GM12878 (cell line): ENCODE results near the gene PTGR3. TPM values are rescaled to one million over a fixed set of nuclear protein-coding genes. Genes with fewer than 3 reads are reported as not detected.

Source experiments
- ATAC-seq: fragments of 200-7000 bp; cut with Tn5 transposase; 3 replicates; pipeline ENCODE4 v1.9.1; 2020; ENCODE audit warnings: mild to moderate bottlenecking, moderate library complexity
- BruUV-seq: library from RNA; stranded (reverse); fragments of 400-500 nt; replicated peaks from 2 replicates; lab custom pipeline; 2021; lab: Mats Ljungman, UMichigan
- CTCF ChIA-PET: fragments of 300-600 bp; sonication (Branson Sonifier 250); formaldehyde crosslinking; extraction: SDS; loops from one replicate; lab custom pipeline; 2021; ENCODE audit warnings: inconsistent platforms; lab: Yijun Ruan, JAX
- POLR2A ChIA-PET: fragments of 350-600 bp; formaldehyde crosslinking; extraction: SDS; loops from one replicate; lab custom pipeline; 2021; ENCODE audit warnings: inconsistent platforms; lab: Charles Lee
- RAD21 ChIA-PET: fragments of 300-600 bp; sonication (Branson Sonifier 250); formaldehyde crosslinking; loops from one replicate; lab custom pipeline; 2023; ENCODE audit warnings: antibody characterized with exemption; ENCODE audit not compliant: unreplicated experiment; lab: Charles Lee
- SMC1A ChIA-PET: fragments of 300-600 bp; sonication (Branson Sonifier 250); formaldehyde crosslinking; loops from one replicate; lab custom pipeline; 2023; ENCODE audit not compliant: unreplicated experiment, uncharacterized antibody; lab: Charles Lee
- DNase-seq: peaks from one replicate; pipeline ENCODE4 v3.0.0-alpha.2; 2011; ENCODE audit warnings: low read depth, low spot score
- FAIRE-seq: peaks from 3 replicates; lab custom pipeline; 2011; peaks lifted over from hg19 to GRCh38; lab: Jason Lieb, UNC
- H2AFZ ChIP-seq: 2 replicates; pipeline ENCODE4 v1.6.0; 2011; ENCODE audit warnings: low read depth, low read length, control low read depth; ENCODE audit not compliant: control insufficient read depth
- H3K27ac ChIP-seq: 2 replicates; pipeline ENCODE4 v1.5.1; 2011; ENCODE audit warnings: control low read depth; ENCODE audit not compliant: control insufficient read depth, insufficient read depth
- H3K27me3 ChIP-seq, 2 experiments: replicated peaks in 1 of 2; 2 replicates each; pipeline versions ENCODE4 v1.6.0 to v1.6.1; 2011; ENCODE audit warnings: low read length in 1 of 2; ENCODE audit not compliant: control insufficient read depth in 2 of 2, insufficient read depth in 2 of 2
- H3K36me3 ChIP-seq, 2 experiments: 2 replicates each; pipeline ENCODE4 v1.5.1; 2011; ENCODE audit warnings: low read length in 1 of 2; ENCODE audit not compliant: control insufficient read depth in 2 of 2, insufficient read depth in 2 of 2
- H3K4me1 ChIP-seq: 2 replicates; pipeline ENCODE4 v1.6.1; 2011; ENCODE audit warnings: mild to moderate bottlenecking, low read length, moderate library complexity, mixed read lengths; ENCODE audit not compliant: control insufficient read depth, insufficient read depth
- H3K4me2 ChIP-seq: 2 replicates; pipeline ENCODE4 v1.6.0; 2011; ENCODE audit warnings: control low read depth; ENCODE audit not compliant: control insufficient read depth, insufficient read depth
- H3K4me3 ChIP-seq: fragments of 200-600 bp; sonication (generic); 2 replicates; pipeline ENCODE4 v1.5.1; 2016
- H3K79me2 ChIP-seq: 2 replicates; pipeline ENCODE4 v1.6.0; 2011; ENCODE audit warnings: low read length; ENCODE audit not compliant: control insufficient read depth, insufficient read depth
- H3K9ac ChIP-seq: 2 replicates; pipeline ENCODE4 v1.8.0; 2011; ENCODE audit warnings: low read length, control low read depth, mixed read lengths; ENCODE audit not compliant: control insufficient read depth, insufficient read depth
- H3K9me3 ChIP-seq: replicated peaks from 3 replicates; pipeline ENCODE4 v1.5.1; 2011; ENCODE audit warnings: mild to moderate bottlenecking, low read length; ENCODE audit not compliant: control insufficient read depth, insufficient read depth
- H4K20me1 ChIP-seq: 2 replicates; pipeline ENCODE4 v1.6.0; 2011; ENCODE audit not compliant: control insufficient read depth, insufficient read depth
- BHLHE40 ChIP-seq, 2 experiments: fragments of 450-650 bp in 1 of 2; IDR thresholded peaks; 2 replicates each; pipeline ENCODE4 v1.6.1; 2011 to 2017; ENCODE audit warnings: low read depth in 2 of 2, borderline replicate concordance in 1 of 2, improper control_type of control experiment in 1 of 2, low read length in 1 of 2, mild to moderate bottlenecking in 1 of 2
- BRCA1 ChIP-seq: IDR thresholded peaks from 2 replicates; pipeline ENCODE4 v1.6.1; 2011; ENCODE audit warnings: low read depth, low read length, improper control_type of control experiment
- SMARCA5 ChIP-seq: fragments of 450-650 bp; IDR thresholded peaks from 2 replicates; pipeline ENCODE4 v1.6.1; 2017; ENCODE audit warnings: mild to moderate bottlenecking
- SPI1 ChIP-seq: IDR thresholded peaks from 2 replicates; pipeline ENCODE4 v1.6.1; 2011; ENCODE audit warnings: low read depth, mild to moderate bottlenecking, low read length, moderate library complexity, borderline replicate concordance; ENCODE audit not compliant: insufficient read depth
- ZBTB11 ChIP-seq: fragments of 450-650 bp; formaldehyde crosslinking; IDR thresholded peaks from 2 replicates; pipeline ENCODE4 v1.5.0; 2022; ENCODE audit warnings: mild to moderate bottlenecking, missing genetic modification characterization
- ZSCAN29 ChIP-seq: fragments of 450-650 bp; IDR thresholded peaks from 2 replicates; pipeline ENCODE4 v1.6.1; 2017; ENCODE audit warnings: mild to moderate bottlenecking, moderate library complexity
- WGBS: methylation state at CpG from one replicate; pipeline ENCODE4 v1.1.6; 2016; ENCODE audit warnings: low lambda C conversion rate; ENCODE audit not compliant: insufficient replicate concordance, insufficient coverage; ENCODE audit errors: missing lambda C conversion rate; 5-methylcytosine and 5-hydroxymethylcytosine counted together
- in situ Hi-C: fragments of 300-500 bp; cut with MboI; formaldehyde crosslinking; loops from 9 replicates; pipeline ENCODE4 v1.14.3; 2018; ENCODE audit warnings: mixed read lengths
- intact Hi-C: fragments of 100-400 bp; cut with micrococcal nuclease; formaldehyde crosslinking; loops from one replicate; pipeline ENCODE4 v1.14.2; 2022; ENCODE audit not compliant: unreplicated experiment
- polyA plus RNA-seq, 11 experiments: library from polyadenylated mRNA; depleted of rRNA in 4 of 11; unstranded in 6 of 11; stranded (reverse) in 5 of 11; fragments of >200 nt; fragmentation: Nextera tagmentation in 4 of 11; fragmentation: Illumina TruSeq in 1 of 11; extraction: Ambion mirVana in 4 of 11; extraction: Trizol in 1 of 11; gene quantifications; 1 replicate in 1 of 11; 2 replicates in 10 of 11; pipeline versions ENCODE4 v1.2.1 to v1.2.3, GENCODE V29; 2011 to 2016; ENCODE audit warnings: inconsistent platforms in 2 of 11, missing spikeins in 2 of 11, low read depth in 1 of 11
- total RNA-seq, 4 experiments: library from RNA; depleted of rRNA in 3 of 4; stranded (reverse); fragments of >200 nt in 3 of 4; fragmentation: Illumina TruSeq in 1 of 4; extraction: Trizol in 1 of 4; gene quantifications; 2 replicates each; pipeline versions ENCODE4 v1.2.1 to v1.2.3, GENCODE V29; 2013 to 2021

The PTGR3 gene
- total and polyA plus RNA-seq, 10 of the 15 experiments (the other 5 are each of a cell fraction or from before 2014, with no cell fraction given), result 6.2 to 69.8 (median 21.9) TPM

GRCh38 chr18:75211953-75212750, 3.2 kb upstream of the PTGR3 start (continued):
- TF ChIP-seq ZBTB11 (no peak), SPI1 (no peak), SMARCA5 (no peak), ZSCAN29 (no peak)

GRCh38 chr18:75211626-75211952, 2.6 kb upstream of the PTGR3 start:
- ChIA-PET CTCF (no interaction called here), SMC1A (no interaction called here), RAD21 (no interaction called here), POLR2A (no interaction called here)
- Histone ChIP-seq H3K4me2 (peak overlapping the region; percentile 45; the same call in 1 of the 2 replicates), H3K79me2 (peaks cover 54% of the 10 kb centered on the region), H3K27ac (peak overlapping the region; percentile 58), H2AFZ (peak overlapping the region; percentile 45), H3K36me3 (no peaks in the 10 kb centered on the region), H3K9me3 (no peaks in the 10 kb centered on the region), H3K4me1 (peaks cover 9% of the 10 kb centered on the region; the same call in 1 of the 2 replicates), H3K4me3 (peak overlapping the region; percentile 67), H3K9ac (peak overlapping the region; percentile 69), H3K27me3 (no peaks in the 10 kb centered on the region), H4K20me1 (no peaks in the 10 kb centered on the region)
- intact Hi-C loops, result loop anchor here (5.0 kb wide), 2 partner anchors 559 to 614 kb away; partner anchors contain the start of gene ZNF407
- WGBS, result under 1% methylated on average over 28 of the region's 66 CpGs
- peak in 1 of 2 experiments; percentile 30; a peak in 1 of 4 replicates for TF ChIP-seq BHLHE40 (IDR thresholded peaks at IDR 0.05; ENCODE audit: borderline replicate concordance in 1 of 2, low read depth in 2 of 2, low read length in 1 of 2)
- no peak for TF ChIP-seq BRCA1
- FAIRE-seq (no peak), ATAC-seq (no peak), DNase-seq (no peak)
- in situ Hi-C loops, result loop anchor here (25.0 kb wide), 1 partner anchor 1901 kb away; no protein-coding TSS in a partner anchor
- no TSS peak for BruUV-seq
